ENCODE data around the gene COL4A1.

Gene COL4A1

GRCh38 chr13:110125157-110125556, 181.8 kb downstream of the COL4A1 start:
- Histone ChIP-seq H3K4ac (ENCODE audit: low read depth, low read length) (no peak overlapping the region), H2BK5ac (ENCODE audit: low read length) (no peak overlapping the region), H2BK120ac (ENCODE audit: low read depth, low read length) (no peak overlapping the region), H3K56ac (ENCODE audit: low read length) (no peak overlapping the region), H2BK15ac (replicated peaks; ENCODE audit: low read depth) (no peak overlapping the region), H3K4me3 (ENCODE audit: low read length) (no peak overlapping the region), H3K4me1 (ENCODE audit: control insufficient read depth, low read depth, low read length) (no peaks in the 10 kb centered on the region), H3K4me2 (ENCODE audit: low read length) (no peak overlapping the region), H3K23ac (ENCODE audit: low read length) (no peak overlapping the region), H3K18ac (ENCODE audit: low read length) (no peak overlapping the region), H2AK5ac (ENCODE audit: low read length) (no peak overlapping the region), H4K5ac (ENCODE audit: low read length) (no peak overlapping the region), H3K79me2 (ENCODE audit: control insufficient read depth, insufficient read depth, low read length) (no peaks in the 10 kb centered on the region), H3K27ac (ENCODE audit: low read depth, low read length) (peak overlapping the region; percentile 18), H4K8ac (ENCODE audit: low read depth, low read length) (no peak overlapping the region), H3K27me3 (ENCODE audit: insufficient read depth, low read length, poor library complexity) (no peaks in the 10 kb centered on the region), H3K79me1 (ENCODE audit: low read length) (no peaks in the 10 kb centered on the region), H3K36me3 (ENCODE audit: control insufficient read depth, insufficient read depth, low read length) (no peaks in the 10 kb centered on the region), H3K9ac (ENCODE audit: low read length) (no peak overlapping the region)
- DNase-seq = no peak
- WGBS (ENCODE audit: extremely low coverage, insufficient coverage, low lambda C conversion rate) = no CpG with 5 or more reads among the region's 10 CpGs

DNA sequence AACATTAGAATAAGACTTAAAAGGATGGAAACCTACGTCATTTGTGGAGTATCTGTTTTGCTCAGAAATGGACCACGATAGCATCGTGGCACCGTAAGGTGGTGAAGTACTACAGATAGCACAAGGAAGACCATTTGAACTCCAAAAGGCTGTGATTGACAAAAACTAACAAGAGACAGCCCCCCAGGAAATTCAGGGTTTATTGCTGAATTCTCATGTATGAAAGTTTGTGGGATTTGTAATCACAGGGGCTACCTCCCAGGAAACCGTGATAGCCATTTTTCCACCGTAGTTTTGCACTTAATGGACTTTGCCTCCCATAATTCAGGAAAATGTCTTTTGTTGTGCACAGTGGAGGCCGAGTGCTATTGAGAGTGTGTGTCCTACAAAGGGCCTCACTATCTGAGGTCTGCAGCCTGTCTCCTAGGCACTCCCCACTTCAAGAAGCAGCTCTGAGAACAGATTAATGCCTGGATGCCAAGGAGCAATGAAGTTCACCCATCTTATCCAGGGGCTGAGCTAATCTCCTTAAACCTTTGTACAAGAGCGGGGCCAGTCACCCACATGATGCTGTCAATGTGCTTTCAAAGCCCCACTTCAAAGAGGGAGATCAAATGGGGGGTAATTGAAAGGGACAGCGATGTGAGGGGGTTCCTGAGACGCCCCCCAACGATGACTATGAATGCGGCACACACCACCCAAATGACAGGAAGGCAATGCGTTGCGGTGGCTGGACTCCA, 182.6 kb downstream of the COL4A1 start:
- Histone ChIP-seq H2BK5ac (ENCODE audit: low read length) (no peak overlapping the region), H3K4ac (ENCODE audit: low read depth, low read length) (no peak overlapping the region), H3K4me2 (ENCODE audit: low read length) (no peak overlapping the region), H3K79me2 (ENCODE audit: control insufficient read depth, insufficient read depth, low read length) (no peaks in the 10 kb centered on the region), H4K8ac (ENCODE audit: low read depth, low read length) (no peak overlapping the region), H3K79me1 (ENCODE audit: low read length) (no peaks in the 10 kb centered on the region), H3K18ac (ENCODE audit: low read length) (no peak overlapping the region), H2BK15ac (replicated peaks; ENCODE audit: low read depth) (no peak overlapping the region), H3K27ac (ENCODE audit: low read depth, low read length) (no peak overlapping the region), H3K36me3 (ENCODE audit: control insufficient read depth, insufficient read depth, low read length) (no peaks in the 10 kb centered on the region), H3K23ac (ENCODE audit: low read length) (no peak overlapping the region), H3K27me3 (ENCODE audit: insufficient read depth, low read length, poor library complexity) (no peaks in the 10 kb centered on the region), H3K56ac (ENCODE audit: low read length) (no peak overlapping the region), H3K4me1 (ENCODE audit: control insufficient read depth, low read depth, low read length) (no peaks in the 10 kb centered on the region), H2BK120ac (ENCODE audit: low read depth, low read length) (no peak overlapping the region), H2AK5ac (ENCODE audit: low read length) (no peak overlapping the region), H3K4me3 (ENCODE audit: low read length) (no peak overlapping the region), H4K5ac (ENCODE audit: low read length) (no peak overlapping the region), H3K9ac (ENCODE audit: low read length) (no peak overlapping the region)
- WGBS (ENCODE audit: extremely low coverage, insufficient coverage, low lambda C conversion rate) = no CpG with 5 or more reads among the region's 14 CpGs
- DNase-seq = no peak

- Histone ChIP-seq H3K18ac (ENCODE audit: low read length) (peak overlapping the region; percentile 42), H2BK15ac (replicated peaks; ENCODE audit: low read depth) (no peak overlapping the region), H3K27ac (ENCODE audit: low read depth, low read length) (no peak overlapping the region), H3K4ac (ENCODE audit: low read depth, low read length) (peak overlapping the region; percentile 48), H3K79me1 (ENCODE audit: low read length) (no peaks in the 10 kb centered on the region), H3K56ac (ENCODE audit: low read length) (no peak overlapping the region), H3K79me2 (ENCODE audit: control insufficient read depth, insufficient read depth, low read length) (no peaks in the 10 kb centered on the region), H3K4me3 (ENCODE audit: low read length) (no peak overlapping the region), H2BK120ac (ENCODE audit: low read depth, low read length) (peak overlapping the region; percentile 51), H2BK5ac (ENCODE audit: low read length) (no peak overlapping the region), H3K4me2 (ENCODE audit: low read length) (no peak overlapping the region), H4K5ac (ENCODE audit: low read length) (no peak overlapping the region), H3K23ac (ENCODE audit: low read length) (no peak overlapping the region), H3K36me3 (ENCODE audit: control insufficient read depth, insufficient read depth, low read length) (no peaks in the 10 kb centered on the region), H3K4me1 (ENCODE audit: control insufficient read depth, low read depth, low read length) (no peaks in the 10 kb centered on the region), H3K9ac (ENCODE audit: low read length) (no peak overlapping the region), H4K8ac (ENCODE audit: low read depth, low read length) (no peak overlapping the region), H2AK5ac (ENCODE audit: low read length) (no peak overlapping the region), H3K27me3 (ENCODE audit: insufficient read depth, low read length, poor library complexity) (no peaks in the 10 kb centered on the region)
- no peak for DNase-seq
- WGBS (ENCODE audit: extremely low coverage, insufficient coverage, low lambda C conversion rate) = no CpG with 5 or more reads among the region's 19 CpGs
These were observed 183.7 kb downstream of the COL4A1 start for GRCh38 chr13:110123041-110123809.

DNA sequence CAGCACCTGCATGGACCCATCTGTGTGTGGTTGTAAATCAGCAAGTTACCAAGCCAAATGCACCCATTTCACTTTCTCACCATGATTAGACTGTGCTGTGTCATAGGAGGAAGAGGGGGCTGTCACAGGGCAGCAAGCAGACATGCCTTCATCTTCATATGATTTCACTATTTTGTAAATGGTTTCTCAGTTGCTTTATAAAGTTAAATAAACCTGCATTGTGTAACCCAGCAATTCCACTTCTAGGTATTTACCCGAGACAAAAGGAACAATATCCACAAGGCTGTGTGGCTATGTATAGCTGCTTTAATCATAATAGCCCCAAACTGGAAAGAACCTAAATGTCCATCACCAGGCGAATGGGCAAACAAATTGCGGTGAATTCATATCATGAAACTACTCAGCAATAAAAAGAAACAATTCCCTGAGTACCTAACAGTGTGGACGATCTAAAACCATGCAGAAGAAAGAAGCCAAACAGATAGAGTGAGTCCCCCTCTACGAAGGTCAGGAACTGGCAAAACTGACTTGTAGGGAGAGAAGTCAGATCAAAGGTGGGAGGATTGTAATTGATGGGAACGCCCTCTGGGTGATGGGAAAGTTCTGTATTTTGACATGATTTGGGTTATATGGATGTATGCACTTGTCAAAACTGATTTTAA, 185.4 kb downstream of the COL4A1 start:
- Histone ChIP-seq H3K9ac (ENCODE audit: low read length) (no peak overlapping the region), H2BK5ac (ENCODE audit: low read length) (no peak overlapping the region), H3K36me3 (ENCODE audit: control insufficient read depth, insufficient read depth, low read length) (no peaks in the 10 kb centered on the region), H3K27ac (ENCODE audit: low read depth, low read length) (no peak overlapping the region), H3K4ac (ENCODE audit: low read depth, low read length) (no peak overlapping the region), H3K79me1 (ENCODE audit: low read length) (no peaks in the 10 kb centered on the region), H2AK5ac (ENCODE audit: low read length) (no peak overlapping the region), H3K18ac (ENCODE audit: low read length) (no peak overlapping the region), H3K4me3 (ENCODE audit: low read length) (no peak overlapping the region), H2BK120ac (ENCODE audit: low read depth, low read length) (no peak overlapping the region), H3K4me1 (ENCODE audit: control insufficient read depth, low read depth, low read length) (no peaks in the 10 kb centered on the region), H3K56ac (ENCODE audit: low read length) (no peak overlapping the region), H3K79me2 (ENCODE audit: control insufficient read depth, insufficient read depth, low read length) (no peaks in the 10 kb centered on the region), H3K23ac (ENCODE audit: low read length) (no peak overlapping the region), H3K4me2 (ENCODE audit: low read length) (no peak overlapping the region), H2BK15ac (replicated peaks; ENCODE audit: low read depth) (no peak overlapping the region), H3K27me3 (ENCODE audit: insufficient read depth, low read length, poor library complexity) (no peaks in the 10 kb centered on the region), H4K5ac (ENCODE audit: low read length) (no peak overlapping the region), H4K8ac (ENCODE audit: low read depth, low read length) (no peak overlapping the region)
- DNase-seq = no peak
- WGBS (ENCODE audit: extremely low coverage, insufficient coverage, low lambda C conversion rate) = no CpG with 5 or more reads among the region's 6 CpGs

- Histone ChIP-seq H3K4me1 (ENCODE audit: control insufficient read depth, low read depth, low read length) (no peaks in the 10 kb centered on the region), H3K23ac (ENCODE audit: low read length) (no peak overlapping the region), H2BK120ac (ENCODE audit: low read depth, low read length) (no peak overlapping the region), H3K4ac (ENCODE audit: low read depth, low read length) (no peak overlapping the region), H3K4me2 (ENCODE audit: low read length) (no peak overlapping the region), H3K9ac (ENCODE audit: low read length) (no peak overlapping the region), H3K27ac (ENCODE audit: low read depth, low read length) (no peak overlapping the region), H3K27me3 (ENCODE audit: insufficient read depth, low read length, poor library complexity) (no peaks in the 10 kb centered on the region), H3K18ac (ENCODE audit: low read length) (no peak overlapping the region), H2AK5ac (ENCODE audit: low read length) (no peak overlapping the region), H3K36me3 (ENCODE audit: control insufficient read depth, insufficient read depth, low read length) (no peaks in the 10 kb centered on the region), H4K5ac (ENCODE audit: low read length) (no peak overlapping the region), H3K79me1 (ENCODE audit: low read length) (no peaks in the 10 kb centered on the region), H2BK5ac (ENCODE audit: low read length) (no peak overlapping the region), H3K79me2 (ENCODE audit: control insufficient read depth, insufficient read depth, low read length) (no peaks in the 10 kb centered on the region), H4K8ac (ENCODE audit: low read depth, low read length) (no peak overlapping the region), H3K56ac (ENCODE audit: low read length) (no peak overlapping the region), H2BK15ac (replicated peaks; ENCODE audit: low read depth) (no peak overlapping the region), H3K4me3 (ENCODE audit: low read length) (no peak overlapping the region)
- DNase-seq = no peak
- WGBS (ENCODE audit: extremely low coverage, insufficient coverage, low lambda C conversion rate) = no CpG with 5 or more reads among the region's 18 CpGs
These were observed 186.7 kb downstream of the COL4A1 start for GRCh38 chr13:110119935-110120905.
